IPS-15b (cell line): ENCODE data around the gene FGF22.

Experiments
- H3K27me3 ChIP-seq: one replicate; pipeline ENCODE4 v1.6.1; 2013; ENCODE audit warnings: low read length; ENCODE audit not compliant: control insufficient read depth, insufficient read depth
- H3K36me3 ChIP-seq: one replicate; pipeline ENCODE4 v1.6.1; 2013; ENCODE audit warnings: low read length; ENCODE audit not compliant: control insufficient read depth, insufficient read depth
- H3K4me1 ChIP-seq: one replicate; pipeline ENCODE4 v1.6.1; 2013; ENCODE audit warnings: mild to moderate bottlenecking, low read length; ENCODE audit not compliant: control insufficient read depth, insufficient read depth
- H3K4me3 ChIP-seq: one replicate; pipeline ENCODE4 v1.5.1; 2013; ENCODE audit warnings: low read depth, low read length
- H3K9ac ChIP-seq: one replicate; pipeline ENCODE4 v1.6.1; 2013; ENCODE audit warnings: low read depth, mild to moderate bottlenecking, low read length
- H3K9me3 ChIP-seq: one replicate; pipeline ENCODE4 v1.6.1; 2013; ENCODE audit warnings: mild to moderate bottlenecking, low read length; ENCODE audit not compliant: control insufficient read depth, insufficient read depth

FGF22 gene

GRCh38 chr19:639253-640160, at the start of gene FGF22:
FGF22 (plus strand) TSS chr19:639879; CDS start chr19:639926, 47 bp downstream.
- no peaks in the 10 kb centered on the region for H3K9me3 ChIP-seq
- H3K4me1 ChIP-seq: no peaks in the 10 kb centered on the region
- peak within 1 kb of the TSS; percentile 54 for H3K4me3 ChIP-seq
- no peak within 1 kb of the TSS for H3K9ac ChIP-seq
- peaks cover 8% of the 10 kb centered on the region for H3K27me3 ChIP-seq
- H3K36me3 ChIP-seq: peaks cover 4% of the 10 kb centered on the region

- Histone ChIP-seq H3K4me1 (no peaks in the 10 kb centered on the region), H3K9me3 (no peaks in the 10 kb centered on the region), H3K9ac (no peak overlapping the region), H3K4me3 (peak overlapping the region; percentile 35), H3K36me3 (no peaks in the 10 kb centered on the region), H3K27me3 (peaks cover 18% of the 10 kb centered on the region)
Measured at GRCh38 chr19:590396-590745, 49.3 kb upstream of the FGF22 start.

- no peak overlapping the region for H3K9ac ChIP-seq
- peak overlapping the region; percentile 8 for H3K4me3 ChIP-seq
- peaks cover 18% of the 10 kb centered on the region for H3K27me3 ChIP-seq
- no peaks in the 10 kb centered on the region for H3K9me3 ChIP-seq
- H3K36me3 ChIP-seq: no peaks in the 10 kb centered on the region
- H3K4me1 ChIP-seq: no peaks in the 10 kb centered on the region
Measured at GRCh38 chr19:590750-591098, 49.0 kb upstream of the FGF22 start.

GRCh38 chr19:591099-591958, 48.4 kb upstream of the FGF22 start:
- Histone ChIP-seq H3K9ac (no peak overlapping the region), H3K4me1 (no peaks in the 10 kb centered on the region), H3K36me3 (no peaks in the 10 kb centered on the region), H3K9me3 (no peaks in the 10 kb centered on the region), H3K4me3 (no peak overlapping the region), H3K27me3 (peaks cover 18% of the 10 kb centered on the region)

GRCh38 chr19:592101-592500, 47.6 kb upstream of the FGF22 start:
- Histone ChIP-seq H3K27me3 (peaks cover 18% of the 10 kb centered on the region), H3K4me1 (no peaks in the 10 kb centered on the region), H3K9ac (no peak overlapping the region), H3K9me3 (no peaks in the 10 kb centered on the region), H3K36me3 (no peaks in the 10 kb centered on the region), H3K4me3 (no peak overlapping the region)

- Histone ChIP-seq H3K27me3 (peaks cover 18% of the 10 kb centered on the region), H3K36me3 (no peaks in the 10 kb centered on the region), H3K4me3 (no peak overlapping the region), H3K9me3 (no peaks in the 10 kb centered on the region), H3K9ac (no peak overlapping the region), H3K4me1 (no peaks in the 10 kb centered on the region)
Measured at GRCh38 chr19:593055-593454, 46.6 kb upstream of the FGF22 start.

GRCh38 chr19:593505-593904, 46.2 kb upstream of the FGF22 start:
- Histone ChIP-seq H3K4me3 (no peak overlapping the region), H3K9ac (no peak overlapping the region), H3K36me3 (no peaks in the 10 kb centered on the region), H3K4me1 (no peaks in the 10 kb centered on the region), H3K27me3 (peaks cover 15% of the 10 kb centered on the region), H3K9me3 (no peaks in the 10 kb centered on the region)

- H3K9me3 ChIP-seq: no peaks in the 10 kb centered on the region
- H3K9ac ChIP-seq: no peak overlapping the region
- peaks cover 7% of the 10 kb centered on the region for H3K27me3 ChIP-seq
- no peaks in the 10 kb centered on the region for H3K4me1 ChIP-seq
- no peaks in the 10 kb centered on the region for H3K36me3 ChIP-seq
- no peak overlapping the region for H3K4me3 ChIP-seq
Measured at GRCh38 chr19:594265-594870, 45.3 kb upstream of the FGF22 start.

GRCh38 chr19:595326-596262, 44.1 kb upstream of the FGF22 start:
- H3K4me3 ChIP-seq: no peak overlapping the region
- peaks cover 7% of the 10 kb centered on the region for H3K27me3 ChIP-seq
- no peaks in the 10 kb centered on the region for H3K9me3 ChIP-seq
- H3K9ac ChIP-seq: no peak overlapping the region
- no peaks in the 10 kb centered on the region for H3K4me1 ChIP-seq
- H3K36me3 ChIP-seq: no peaks in the 10 kb centered on the region

GRCh38 chr19:596263-596655, 43.4 kb upstream of the FGF22 start:
- Histone ChIP-seq H3K4me3 (no peak overlapping the region), H3K9ac (no peak overlapping the region), H3K27me3 (peaks cover 2% of the 10 kb centered on the region), H3K9me3 (no peaks in the 10 kb centered on the region), H3K4me1 (no peaks in the 10 kb centered on the region), H3K36me3 (no peaks in the 10 kb centered on the region)
